Measurements from ENCODE around the gene FHIP1B.

DNA sequence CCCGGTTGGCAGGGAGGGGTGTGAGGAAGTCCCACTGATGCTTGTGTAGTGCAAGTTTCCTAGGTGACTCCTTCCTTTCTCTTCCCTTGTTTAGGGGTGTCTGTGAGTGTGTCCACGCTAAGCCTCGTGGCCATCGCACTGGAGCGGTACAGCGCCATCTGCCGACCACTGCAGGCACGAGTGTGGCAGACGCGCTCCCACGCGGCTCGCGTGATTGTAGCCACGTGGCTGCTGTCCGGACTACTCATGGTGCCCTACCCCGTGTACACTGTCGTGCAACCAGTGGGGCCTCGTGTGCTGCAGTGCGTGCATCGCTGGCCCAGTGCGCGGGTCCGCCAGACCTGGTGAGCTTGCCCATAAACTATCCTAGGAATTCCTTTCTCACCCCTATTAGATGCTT lies 35.6 kb upstream of the FHIP1B start:
- TF ChIP-seq POLR2A (IDR thresholded peaks at IDR 0.05; ENCODE audit: low read depth, low read length) (no peak), POLR2AphosphoS5 (IDR thresholded peaks at IDR 0.05; ENCODE audit: low read depth, low read length) (no peak)
